ENCODE results near the gene RFX1.

Gene RFX1

GRCh38 chr19:13920940-13921747 is 85.0 kb downstream of the RFX1 start:
- peaks cover 61% of the 10 kb centered on the region for H3K36me3 Mint-ChIP-seq (ENCODE audit: low read depth)
- no peak for TF ChIP-seq CTCF (IDR thresholded peaks at IDR 0.05; ENCODE audit: unreplicated experiment in 3 of 3)
- no peaks in the 10 kb centered on the region for H3K9me3 Mint-ChIP-seq
- no peaks in the 10 kb centered on the region for H3K27me3 Mint-ChIP-seq (ENCODE audit: low read depth)
- no peak overlapping the region for H3K4me3 Mint-ChIP-seq
- no peak overlapping the region for H3K27ac Mint-ChIP-seq
- H3K4me1 Mint-ChIP-seq: no peaks in the 10 kb centered on the region

GRCh38 chr19:13920524-13920923 is 85.6 kb downstream of the RFX1 start:
- Mint-ChIP-seq H3K9me3 (no peaks in the 10 kb centered on the region), H3K4me1 (no peaks in the 10 kb centered on the region), H3K27me3 (ENCODE audit: low read depth) (no peaks in the 10 kb centered on the region), H3K4me3 (no peak overlapping the region), H3K27ac (no peak overlapping the region), H3K36me3 (ENCODE audit: low read depth) (peaks cover 61% of the 10 kb centered on the region)
- TF ChIP-seq CTCF (IDR thresholded peaks at IDR 0.05; ENCODE audit: unreplicated experiment in 3 of 3): no peak

- Mint-ChIP-seq H3K4me3 (no peak overlapping the region), H3K27ac (no peak overlapping the region), H3K36me3 (ENCODE audit: low read depth) (peaks cover 59% of the 10 kb centered on the region), H3K4me1 (no peaks in the 10 kb centered on the region), H3K27me3 (ENCODE audit: low read depth) (no peaks in the 10 kb centered on the region), H3K9me3 (no peaks in the 10 kb centered on the region)
- no peak for TF ChIP-seq CTCF (IDR thresholded peaks at IDR 0.05; ENCODE audit: unreplicated experiment in 3 of 3)
Measured at GRCh38 chr19:13918726-13919411, 87.3 kb downstream of the RFX1 start.

- H3K4me1 Mint-ChIP-seq: no peaks in the 10 kb centered on the region
- H3K27me3 Mint-ChIP-seq (ENCODE audit: low read depth): no peaks in the 10 kb centered on the region
- H3K4me3 Mint-ChIP-seq: no peak overlapping the region
- TF ChIP-seq CTCF (IDR thresholded peaks at IDR 0.05; ENCODE audit: unreplicated experiment in 3 of 3): no peak
- H3K9me3 Mint-ChIP-seq: no peaks in the 10 kb centered on the region
- H3K36me3 Mint-ChIP-seq (ENCODE audit: low read depth): peaks cover 59% of the 10 kb centered on the region
- H3K27ac Mint-ChIP-seq: no peak overlapping the region
Measured at GRCh38 chr19:13917888-13918406, 88.2 kb downstream of the RFX1 start.

- Mint-ChIP-seq H3K27ac (no peak overlapping the region), H3K4me3 (no peak overlapping the region), H3K27me3 (ENCODE audit: low read depth) (no peaks in the 10 kb centered on the region), H3K36me3 (ENCODE audit: low read depth) (peaks cover 46% of the 10 kb centered on the region), H3K4me1 (no peaks in the 10 kb centered on the region), H3K9me3 (no peaks in the 10 kb centered on the region)
- no peak for TF ChIP-seq CTCF (IDR thresholded peaks at IDR 0.05; ENCODE audit: unreplicated experiment in 3 of 3)
Measured at GRCh38 chr19:13914777-13915176, 91.3 kb downstream of the RFX1 start.
